Measurements from ENCODE around the gene PGAP6.

- no peak for TF ChIP-seq CTCF (IDR thresholded peaks at IDR 0.05; ENCODE audit: low read length)
- no peak for TF ChIP-seq EZH2phosphoT487 (IDR thresholded peaks at IDR 0.05; ENCODE audit: low read length)
These were observed 31.6 kb downstream of the PGAP6 start for GRCh38 chr16:350203-350602.

All from MM.1S (cell line).